Ovary (tissue), 9 donors: ENCODE results near the gene CYP20A1. TPM values are rescaled to one million over a fixed set of nuclear protein-coding genes. Genes with fewer than 3 reads are reported as not detected.
"Not testable (repeated sequence)": the region's sequence is repeated elsewhere in the genome, so short reads cannot be mapped to it uniquely, and the experiment has no call there.

Experiments
- DNase-seq, 5 donors: peaks; one replicate each; pipeline ENCODE4 v3.0.0-alpha.2; 2019 to 2020
- H3K27ac ChIP-seq, 2 donors: fragments of 200-600 bp; one replicate each; pipeline versions ENCODE4 v1.5.1 to v1.8.0; 2019 to 2022
- H3K27me3 ChIP-seq: fragments of 200-600 bp; one replicate; pipeline ENCODE4 v1.8.0; 2022
- H3K36me3 ChIP-seq: fragments of 200-600 bp; sonication (generic); one replicate; pipeline ENCODE4 v1.5.1; 2019
- H3K4me1 ChIP-seq: one replicate; pipeline ENCODE4 v1.8.1; 2013; ENCODE audit warnings: mild to moderate bottlenecking, moderate library complexity; ENCODE audit not compliant: insufficient read depth
- H3K4me3 ChIP-seq: fragments of 200-600 bp; sonication (generic); one replicate; pipeline ENCODE4 v1.5.1; 2017
- H3K9me3 ChIP-seq, 2 donors: fragments of 200-600 bp in 1 of 2; sonication (generic) in 1 of 2; one replicate each; pipeline versions ENCODE4 v1.5.1 to v1.8.1; 2013 to 2019; ENCODE audit warnings: mild to moderate bottlenecking in 1 of 2, moderate library complexity in 1 of 2
- CTCF ChIP-seq, 3 donors: fragments of 450-650 bp in 2 of 3; fragments of 200-600 bp in 1 of 3; IDR thresholded peaks; one replicate each; pipeline versions ENCODE4 v1.5.1 to v1.8.0; 2016 to 2022; ENCODE audit warnings: antibody characterized with exemption in 3 of 3, mild to moderate bottlenecking in 1 of 3
- EP300 ChIP-seq: sonication (generic); formaldehyde crosslinking; IDR thresholded peaks from one replicate; pipeline ENCODE4 v1.6.1; 2017; ENCODE audit warnings: antibody characterized with exemption
- POLR2A ChIP-seq: fragments of 450-650 bp; IDR thresholded peaks from one replicate; pipeline ENCODE4 v1.6.1; 2017; ENCODE audit warnings: antibody characterized with exemption, mild to moderate bottlenecking, moderate library complexity
- WGBS, 3 donors: extraction: QIAGEN DNeasy Blood & Tissue Kit in 1 of 3; methylation state at CpG; one replicate each; pipeline versions ENCODE4 v1.1.5 to v1.1.7; 2013 to 2017; 5-methylcytosine and 5-hydroxymethylcytosine counted together
- intact Hi-C, 4 donors: fragments of 100-400 bp; cut with DNase I; formaldehyde crosslinking; loops; one replicate each; pipeline versions ENCODE4 v1.11.0 to v1.15.1; 2022 to 2023
- polyA plus RNA-seq, 2 donors: library from polyadenylated mRNA; stranded (reverse); fragments of 200-250 nt in 1 of 2; fragments of 350-450 nt in 1 of 2; fragmentation: Illumina TruSeq in 1 of 2; extraction: RNeasy Lipid Tissue Mini Kit (QIAGEN cat#74804) in 1 of 2; gene quantifications; one replicate each; pipeline ENCODE4 v1.2.3, GENCODE V29; 2013 to 2014
- total RNA-seq, 7 donors: library from RNA; depleted of rRNA in 2 of 7; stranded (reverse); fragments of >200 nt in 2 of 7; fragmentation: NEBNext Ultra II Directional in 3 of 7; extraction: Animal tissue kit (Norgen Biotek cat#: 25700) in 3 of 7; gene quantifications; one replicate each; pipeline versions ENCODE4 v1.1.0 to v1.2.4, GENCODE V29; 2016 to 2023
- donor health status: DM: no; HTN: no; CAD: no; lungs with moderate emphysema.
- donor health status: DM: no; HTN: no; CAD: no.
- donor health status: Bipolar disorder and iron deficiency.
- donor health status: DM: yes; HTN: yes; CAD: no.
- donor health status: DM: no; HTN: no; CAD: no.
- donor health status: DM: yes; HTN: yes; CAD: no.

Gene CYP20A1
- total and polyA plus RNA-seq, 9 donors, result 20.3 to 51.0 (median 33.4) TPM

GRCh38 chr2:203341741-203342310, 103.0 kb downstream of the CYP20A1 start:
- TF ChIP-seq EP300 (no peak), CTCF (IDR thresholded peaks at IDR 0.05) (no peak), POLR2A (no peak)
- H3K4me3 ChIP-seq, result no peak overlapping the region
- H3K36me3 ChIP-seq, result no peaks in the 10 kb centered on the region
- H3K9me3 ChIP-seq, result no peaks in the 10 kb centered on the region
- no peak for DNase-seq
- 48 to 52% (median 49%) methylated on average over 2 of the region's 2 CpGs for WGBS, 3 donors
- no peaks in the 10 kb centered on the region for H3K27me3 ChIP-seq
- H3K4me1 ChIP-seq, result peaks cover 4% of the 10 kb centered on the region
- no peak overlapping the region for H3K27ac ChIP-seq
- intact Hi-C loops, result no loop called here

- H3K4me1 ChIP-seq, H3K27ac ChIP-seq, H3K4me3 ChIP-seq, H3K36me3 ChIP-seq, DNase-seq, H3K27me3 ChIP-seq, H3K9me3 ChIP-seq, intact Hi-C loops: not testable (repeated sequence)
- 97 to 99% (median 99%) methylated on average over 4 of the region's 4 CpGs for WGBS, 3 donors
Measured at GRCh38 chr2:203342374-203342773, 103.6 kb downstream of the CYP20A1 start.

GRCh38 chr2:203344667-203345066, 105.8 kb downstream of the CYP20A1 start:
- Histone ChIP-seq H3K4me1 (peaks cover 4% of the 10 kb centered on the region), H3K9me3 (no peaks in the 10 kb centered on the region), H3K4me3 (no peak overlapping the region), H3K36me3 (no peaks in the 10 kb centered on the region), H3K27me3 (no peaks in the 10 kb centered on the region), H3K27ac (no peak overlapping the region)
- TF ChIP-seq CTCF (IDR thresholded peaks at IDR 0.05), result no peak
- no peak for TF ChIP-seq POLR2A
- TF ChIP-seq EP300, result no peak
- intact Hi-C loops, result no loop called here
- 96 to 97% (median 97%) methylated on average over 12 of the region's 12 CpGs for WGBS, 3 donors
- no peak for DNase-seq

GRCh38 chr2:203346612-203347011, 107.8 kb downstream of the CYP20A1 start:
- Histone ChIP-seq H3K9me3 (no peaks in the 10 kb centered on the region), H3K4me1 (no peaks in the 10 kb centered on the region), H3K27me3 (no peaks in the 10 kb centered on the region), H3K36me3 (no peaks in the 10 kb centered on the region), H3K27ac (no peak overlapping the region), H3K4me3 (no peak overlapping the region)
- intact Hi-C loops, result no loop called here
- 77 to 84% (median 79%) methylated on average over 1 of the region's 1 CpG for WGBS, 3 donors
- DNase-seq, result no peak
- TF ChIP-seq POLR2A (no peak), CTCF (IDR thresholded peaks at IDR 0.05) (no peak), EP300 (no peak)

GRCh38 chr2:203347375-203347774, 108.6 kb downstream of the CYP20A1 start:
- intact Hi-C loops, result no loop called here

More at GRCh38 chr2:203347375-203347774, 108.6 kb downstream of the CYP20A1 start:
- peaks cover 1% of the 10 kb centered on the region for H3K4me1 ChIP-seq
- H3K9me3 ChIP-seq, result no peaks in the 10 kb centered on the region
- no peaks in the 10 kb centered on the region for H3K27me3 ChIP-seq
- no peaks in the 10 kb centered on the region for H3K36me3 ChIP-seq
- WGBS, 3 donors, result 88 to 91% (median 91%) methylated on average over 4 of the region's 4 CpGs
- H3K4me3 ChIP-seq, result no peak overlapping the region
- H3K27ac ChIP-seq, result no peak overlapping the region
- TF ChIP-seq POLR2A (no peak), CTCF (IDR thresholded peaks at IDR 0.05) (no peak), EP300 (no peak)
- DNase-seq, result no peak
